K562 (cell line): ENCODE measurements around the gene JSRP1. TPM values are rescaled to one million over a fixed set of nuclear protein-coding genes. Genes with fewer than 3 reads are reported as not detected.
A peak's percentile ranks its signal among the peaks of the same experiment; 100 is the strongest.

ENCODE experiments used
- ATAC-seq: fragments of 200-7000 bp; cut with Tn5 transposase; 3 replicates; pipeline ENCODE4 v1.9.1; 2020; ENCODE audit warnings: moderate library complexity
- BruUV-seq: library from RNA; stranded (reverse); fragments of 400-500 nt; replicated peaks from 2 replicates; lab custom pipeline; 2021; lab: Mats Ljungman, UMichigan
- CTCF ChIA-PET: fragments of 300-600 bp; formaldehyde crosslinking; extraction: SDS; loops from one replicate; lab custom pipeline; 2021; ENCODE audit warnings: low intra/inter-chr PET ratio; lab: Yijun Ruan, JAX
- POLR2A ChIA-PET: fragments of 300-600, 350-650 bp; sonication (Branson Sonifier 250); formaldehyde crosslinking; extraction: SDS; loops from one replicate; lab custom pipeline; 2021; ENCODE audit warnings: antibody characterized with exemption, inconsistent platforms; lab: Yijun Ruan, JAX
- DNase-seq, 4 experiments: peaks; one replicate each; pipeline versions ENCODE4 v3.0.0 to v3.0.0-alpha.2; 2011 to 2018; ENCODE audit warnings: low spot score in 3 of 4, mixed read lengths in 3 of 4; ENCODE audit errors: extremely low read depth in 1 of 4
- FAIRE-seq: peaks from 2 replicates; lab custom pipeline; 2011; peaks lifted over from hg19 to GRCh38; lab: Jason Lieb, UNC
- H2AFZ ChIP-seq: 2 replicates; pipeline ENCODE4 v1.6.0; 2011; ENCODE audit warnings: low read depth, low read length, control low read depth, inconsistent platforms
- H3K27ac ChIP-seq: fragments of 200-600 bp; 3 replicates; pipeline ENCODE4 v1.8.0; 2011; ENCODE audit warnings: low read depth, mild to moderate bottlenecking, control low read depth, inconsistent platforms, low read length, moderate library complexity, mixed read lengths; ENCODE audit errors: extremely low read depth
- H3K27me3 ChIP-seq, 2 experiments: fragments of 300-600 bp in 1 of 2; 2 replicates in 1 of 2; 3 replicates in 1 of 2; pipeline versions ENCODE4 v1.6.0 to v1.8.0; 2011; ENCODE audit warnings: inconsistent platforms in 2 of 2, low read length in 2 of 2, mild to moderate bottlenecking in 1 of 2, mixed read lengths in 1 of 2, moderate library complexity in 1 of 2; ENCODE audit not compliant: control insufficient read depth in 2 of 2, insufficient read depth in 2 of 2
- H3K36me3 ChIP-seq: fragments of 300-600 bp; 3 replicates; pipeline ENCODE4 v1.8.0; 2011; ENCODE audit warnings: mild to moderate bottlenecking, low read length, inconsistent platforms; ENCODE audit not compliant: control insufficient read depth, insufficient read depth
- H3K4me1 ChIP-seq, 2 experiments: fragments of 200-600 bp in 1 of 2; replicated peaks in 1 of 2; 2 replicates in 1 of 2; 3 replicates in 1 of 2; pipeline versions ENCODE4 v1.5.1 to v1.8.0; 2011; ENCODE audit warnings: inconsistent platforms in 2 of 2, low read length in 2 of 2, mild to moderate bottlenecking in 1 of 2, mixed read lengths in 1 of 2, moderate library complexity in 1 of 2; ENCODE audit not compliant: control insufficient read depth in 2 of 2, insufficient read depth in 2 of 2
- H3K4me2 ChIP-seq: 2 replicates; pipeline ENCODE4 v1.6.1; 2011; ENCODE audit warnings: low read length, control low read depth, inconsistent platforms, mixed read lengths; ENCODE audit not compliant: insufficient read depth
- H3K4me3 ChIP-seq: fragments of 200-600 bp; sonication (generic), shearing (Covaris generic); 2 replicates; pipeline ENCODE4 v1.5.1; 2016; ENCODE audit warnings: control low read depth, inconsistent platforms
- H3K79me2 ChIP-seq: fragments of 200-600 bp; 3 replicates; pipeline ENCODE4 v1.8.0; 2011; ENCODE audit warnings: low read length, inconsistent platforms; ENCODE audit not compliant: control insufficient read depth, insufficient read depth
- H3K9ac ChIP-seq, 2 experiments: 2 replicates each; pipeline versions ENCODE4 v1.6.0 to v1.6.1; 2011; ENCODE audit warnings: low read depth in 2 of 2, low read length in 2 of 2, control low read depth in 1 of 2, inconsistent platforms in 1 of 2, mild to moderate bottlenecking in 1 of 2, mixed read lengths in 1 of 2; ENCODE audit not compliant: insufficient read depth in 1 of 2
- H3K9me1 ChIP-seq: one replicate; pipeline ENCODE4 v1.6.0; 2011; ENCODE audit warnings: inconsistent platforms, mild to moderate bottlenecking, low read length, moderate library complexity; ENCODE audit not compliant: control insufficient read depth, insufficient read depth
- H3K9me3 ChIP-seq: replicated peaks from 2 replicates; pipeline ENCODE4 v1.5.1; 2011; ENCODE audit warnings: low read depth, low read length, inconsistent platforms; ENCODE audit not compliant: control insufficient read depth, insufficient read depth
- H4K20me1 ChIP-seq: replicated peaks from 2 replicates; pipeline ENCODE4 v1.6.1; 2011; ENCODE audit warnings: low read length, inconsistent platforms, mixed read lengths; ENCODE audit not compliant: control insufficient read depth, insufficient read depth
- HBP1 ChIP-seq: fragments of 450-650 bp; formaldehyde crosslinking; IDR thresholded peaks from 2 replicates; pipeline ENCODE4 v1.4.0; 2022; ENCODE audit warnings: missing genetic modification characterization
- KDM2B ChIP-seq: fragments of 250-450 bp; sonication (Bioruptor Pico); IDR thresholded peaks from 2 replicates; pipeline ENCODE4 v1.8.0; 2021; ENCODE audit warnings: mild to moderate bottlenecking, moderate library complexity
- KDM5B ChIP-seq: fragments of 200-600 bp; sonication (generic); IDR thresholded peaks from 2 replicates; pipeline ENCODE4 v1.6.1; 2012; ENCODE audit warnings: low read depth, mild to moderate bottlenecking, moderate library complexity, low read length, control low read depth, inconsistent platforms; ENCODE audit not compliant: insufficient replicate concordance
- L3MBTL2 ChIP-seq: fragments of 450-650 bp; IDR thresholded peaks from 2 replicates; pipeline ENCODE4 v1.6.1; 2016; ENCODE audit warnings: mild to moderate bottlenecking, moderate library complexity
- NCOA6 ChIP-seq: fragments of 450-650 bp; IDR thresholded peaks from 2 replicates; pipeline ENCODE4 v1.6.1; 2017; ENCODE audit warnings: mild to moderate bottlenecking
- NFE2 ChIP-seq: IDR thresholded peaks from 2 replicates; pipeline ENCODE4 v1.6.1; 2014; ENCODE audit warnings: antibody characterized with exemption, low read depth
- SPI1 ChIP-seq: IDR thresholded peaks from 2 replicates; pipeline ENCODE4 v1.6.1; 2011; ENCODE audit warnings: low read depth, low read length, control low read depth, borderline replicate concordance
- TAF1 ChIP-seq: IDR thresholded peaks from 2 replicates; pipeline ENCODE4 v1.6.1; 2011; ENCODE audit warnings: mild to moderate bottlenecking, low read length, moderate library complexity; ENCODE audit not compliant: insufficient read depth, control insufficient read depth, severe bottlenecking; ENCODE audit errors: extremely low read depth
- ZBTB7A ChIP-seq: IDR thresholded peaks from 2 replicates; pipeline ENCODE4 v1.6.1; 2011; ENCODE audit warnings: low read depth, mild to moderate bottlenecking, low read length, moderate library complexity, borderline replicate concordance; ENCODE audit not compliant: control insufficient read depth
- ZFP36 ChIP-seq: fragments of 150-350 bp; IDR thresholded peaks from 2 replicates; pipeline ENCODE4 v1.6.1; 2018; ENCODE audit warnings: low read length, low read depth; ENCODE audit not compliant: partially characterized antibody
- ZNF197 ChIP-seq: fragments of 200-800 bp; sonication (Bioruptor generic); IDR thresholded peaks from 2 replicates; pipeline ENCODE4 v1.6.1; 2016; ENCODE audit warnings: low read depth, missing genetic modification characterization, missing compliant biosample characterization
- ZNF589 ChIP-seq: fragments of 200-800 bp; sonication (Bioruptor generic); IDR thresholded peaks from 2 replicates; pipeline ENCODE4 v1.6.1; 2016; ENCODE audit warnings: low read depth, missing genetic modification characterization, missing compliant biosample characterization
- WGBS: fragments of 100-300 bp; shearing (Covaris generic); methylation state at CpG from one replicate; pipeline ENCODE4 v1.1.6; 2016; ENCODE audit warnings: low coverage, mixed read lengths; ENCODE audit not compliant: insufficient coverage; ENCODE audit errors: missing lambda C conversion rate; 5-methylcytosine and 5-hydroxymethylcytosine counted together
- in situ Hi-C: fragments of 300-500 bp; cut with MboI; formaldehyde crosslinking; loops from 4 replicates; pipeline ENCODE4 v1.15.0; 2018; ENCODE audit warnings: inconsistent platforms, mixed read lengths
- intact Hi-C: fragments of 100-400 bp; cut with micrococcal nuclease; formaldehyde crosslinking; loops from 2 replicates; pipeline ENCODE4 v1.14.2; 2022
- polyA plus RNA-seq, 8 experiments: library from polyadenylated mRNA; depleted of rRNA in 4 of 8; stranded (reverse) in 5 of 8; unstranded in 3 of 8; fragments of >200 nt; fragmentation: Nextera tagmentation in 2 of 8; fragmentation: Illumina TruSeq in 1 of 8; extraction: Ambion mirVana in 2 of 8; extraction: Trizol in 1 of 8; gene quantifications; 2 replicates each; pipeline versions ENCODE4 v1.2.1 to v1.2.3, GENCODE V29; 2011 to 2014; ENCODE audit warnings: inconsistent platforms in 1 of 8, missing spikeins in 1 of 8
- total RNA-seq, 7 experiments: library from RNA; depleted of rRNA in 6 of 7; stranded (reverse); fragments of >200 nt in 6 of 7; fragmentation: Illumina TruSeq in 2 of 7; extraction: Trizol in 2 of 7; gene quantifications; 2 replicates each; pipeline versions ENCODE4 v1.2.1 to v1.2.3, GENCODE V29; 2011 to 2021; ENCODE audit warnings: low replicate concordance in 1 of 7

Gene JSRP1
- total and polyA plus RNA-seq, 9 of the 15 experiments (the other 6 are each of a cell fraction or from before 2014, with no cell fraction given): 0.08 to 1.2 (median 0.51) TPM; not detected in 4

- 0 out of 2 replicates have a peak, but pooled peaks have one; percentile 28 for TF ChIP-seq HBP1
Observed at GRCh38 chr19:2236314-2237050, 19.7 kb downstream of the JSRP1 start, which contains the start of the genes PLEKHJ1 and SF3A2 (continued).

- Histone ChIP-seq H3K79me2 (peaks cover 83% of the 10 kb centered on the region), H3K36me3 (peaks cover 57% of the 10 kb centered on the region; the same call in 2 of the 3 replicates), H3K9me3 (no peaks in the 10 kb centered on the region), H2AFZ (peak overlapping the region; percentile 99), H3K4me3 (peak overlapping the region; percentile 97), H3K4me1 (peaks cover 23 to 71% of the 10 kb centered on the region in 2 experiments), H3K9ac (peak overlapping the region; percentile 90 to 98; a peak in 3 of 4 replicates), H3K27me3 (no peaks in the 10 kb centered on the region), H3K9me1 (peaks cover 13% of the 10 kb centered on the region), H3K4me2 (peak overlapping the region; percentile 94; the same call in 1 of the 2 replicates), H3K27ac (peak overlapping the region; percentile 98; the same call in 2 of the 3 replicates), H4K20me1 (peaks cover 44% of the 10 kb centered on the region)
- ChIA-PET POLR2A (interaction anchor here (0.6 to 1.3 kb wide), 9 partner anchors 20 to 648 kb away, joined by 3 to 6 read pairs (median 4); no protein-coding TSS in a partner anchor), CTCF (interaction anchor here (0.6 to 1.5 kb wide), 6 partner anchors 28 to 375 kb away, joined by 3 to 6 read pairs (median 4); no protein-coding TSS in a partner anchor)
- in situ Hi-C loops (loop anchor here (5.0 to 10.0 kb wide), 3 partner anchors 36 to 161 kb away; no protein-coding TSS in a partner anchor), intact Hi-C loops (loop anchor here (1.0 to 2.0 kb wide), 4 partner anchors 27 to 155 kb away; no protein-coding TSS in a partner anchor)
- ATAC-seq (peak; percentile 68), FAIRE-seq (no peak), DNase-seq (no peak)
- BruUV-seq: no TSS peak
- WGBS: 0% methylated on average over 12 of the region's 28 CpGs
- TF ChIP-seq KDM5B (peak; percentile 13), ZNF589 (no peak), TAF1 (peak; percentile 75), SPI1 (0 out of 2 replicates have a peak, but pooled peaks have one; percentile 22), KDM2B (CRISPR knock-in tag) (0 out of 2 replicates have a peak, but pooled peaks have one; percentile 28), ZFP36 (no peak), NFE2 (no peak), ZBTB7A (peak; percentile 37; the same call in 1 of the 2 replicates), ZNF197 (CRISPR knock-in tag) (0 out of 2 replicates have a peak, but pooled peaks have one; percentile 26), NCOA6 (no peak), L3MBTL2 (no peak)
Observed at GRCh38 chr19:2236064-2236313, 20.2 kb downstream of the JSRP1 start.
